ENCODE measurements around the gene SMARCD1. TPM values are rescaled to one million over a fixed set of nuclear protein-coding genes. Genes with fewer than 3 reads are reported as not detected.

Gene SMARCD1
- total RNA-seq, 1 donor from 2014 or later = 61.4 TPM

- Mint-ChIP-seq H3K4me3 (ENCODE audit: unreplicated experiment) (peak overlapping the region; percentile 11), H3K9me3 (ENCODE audit: unreplicated experiment) (no peaks in the 10 kb centered on the region), H3K27me3 (ENCODE audit: unreplicated experiment) (peaks cover 12% of the 10 kb centered on the region), H3K27ac (ENCODE audit: unreplicated experiment) (no peak overlapping the region), H3K36me3 (ENCODE audit: unreplicated experiment) (no peaks in the 10 kb centered on the region), H3K4me1 (ENCODE audit: unreplicated experiment) (peaks cover 20% of the 10 kb centered on the region)
- DNase-seq (ENCODE audit: extremely low spot score, unreplicated experiment) = no peak
- no peak for TF ChIP-seq CTCF (IDR thresholded peaks at IDR 0.05)
Measured at GRCh38 chr12:50059440-50060119, 25.6 kb upstream of the SMARCD1 start.

DNA sequence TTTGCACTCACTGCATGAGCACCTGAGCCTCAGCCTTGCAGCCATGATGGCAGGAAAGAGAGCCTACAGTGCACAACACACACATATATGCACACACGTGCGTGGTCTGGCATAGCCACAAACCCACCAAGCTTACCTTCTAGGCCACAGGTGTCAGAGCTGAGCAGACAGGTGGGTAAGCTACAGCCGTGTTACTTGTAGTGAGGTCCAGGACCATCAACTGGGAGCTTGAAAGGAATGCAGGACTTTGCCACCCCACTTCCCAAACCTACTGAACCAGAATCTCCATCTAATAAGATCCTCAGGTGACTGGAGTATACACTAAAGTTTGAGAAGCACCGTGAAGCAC, 25.0 kb upstream of the SMARCD1 start:
- no peaks in the 10 kb centered on the region for H3K36me3 Mint-ChIP-seq (ENCODE audit: unreplicated experiment)
- H3K27me3 Mint-ChIP-seq (ENCODE audit: unreplicated experiment) = peaks cover 12% of the 10 kb centered on the region

GRCh38 chr12:50061171-50061570, 24.0 kb upstream of the SMARCD1 start:
- no peak overlapping the region for H3K27ac Mint-ChIP-seq (ENCODE audit: unreplicated experiment)
- no peak for DNase-seq (ENCODE audit: extremely low spot score, unreplicated experiment)
- H3K36me3 Mint-ChIP-seq (ENCODE audit: unreplicated experiment) = no peaks in the 10 kb centered on the region
- H3K27me3 Mint-ChIP-seq (ENCODE audit: unreplicated experiment) = peaks cover 6% of the 10 kb centered on the region
- no peak overlapping the region for H3K4me3 Mint-ChIP-seq (ENCODE audit: unreplicated experiment)
- H3K9me3 Mint-ChIP-seq (ENCODE audit: unreplicated experiment) = no peaks in the 10 kb centered on the region
- no peak for TF ChIP-seq CTCF (IDR thresholded peaks at IDR 0.05)
- peaks cover 15% of the 10 kb centered on the region for H3K4me1 Mint-ChIP-seq (ENCODE audit: unreplicated experiment)

More for the DNA sequence above, 25.0 kb upstream of the SMARCD1 start:
- no peak overlapping the region for H3K27ac Mint-ChIP-seq (ENCODE audit: unreplicated experiment)
- DNase-seq (ENCODE audit: extremely low spot score, unreplicated experiment) = no peak
- H3K4me1 Mint-ChIP-seq (ENCODE audit: unreplicated experiment) = peaks cover 22% of the 10 kb centered on the region
- H3K4me3 Mint-ChIP-seq (ENCODE audit: unreplicated experiment) = no peak overlapping the region
- H3K9me3 Mint-ChIP-seq (ENCODE audit: unreplicated experiment) = no peaks in the 10 kb centered on the region
- TF ChIP-seq CTCF (IDR thresholded peaks at IDR 0.05) = no peak

- H3K36me3 Mint-ChIP-seq (ENCODE audit: unreplicated experiment) = no peaks in the 10 kb centered on the region
- H3K27ac Mint-ChIP-seq (ENCODE audit: unreplicated experiment) = no peak overlapping the region
- no peak overlapping the region for H3K4me3 Mint-ChIP-seq (ENCODE audit: unreplicated experiment)
- no peaks in the 10 kb centered on the region for H3K27me3 Mint-ChIP-seq (ENCODE audit: unreplicated experiment)
- no peaks in the 10 kb centered on the region for H3K9me3 Mint-ChIP-seq (ENCODE audit: unreplicated experiment)
- peaks cover 8% of the 10 kb centered on the region for H3K4me1 Mint-ChIP-seq (ENCODE audit: unreplicated experiment)
- TF ChIP-seq CTCF (IDR thresholded peaks at IDR 0.05) = no peak
- no peak for DNase-seq (ENCODE audit: extremely low spot score, unreplicated experiment)
Measured at GRCh38 chr12:50061946-50062686, 23.0 kb upstream of the SMARCD1 start.

GRCh38 chr12:50062728-50063460, 22.2 kb upstream of the SMARCD1 start:
- Mint-ChIP-seq H3K4me3 (ENCODE audit: unreplicated experiment) (no peak overlapping the region), H3K36me3 (ENCODE audit: unreplicated experiment) (no peaks in the 10 kb centered on the region), H3K4me1 (ENCODE audit: unreplicated experiment) (peaks cover 7% of the 10 kb centered on the region), H3K27me3 (ENCODE audit: unreplicated experiment) (no peaks in the 10 kb centered on the region), H3K27ac (ENCODE audit: unreplicated experiment) (no peak overlapping the region), H3K9me3 (ENCODE audit: unreplicated experiment) (no peaks in the 10 kb centered on the region)
- no peak for TF ChIP-seq CTCF (IDR thresholded peaks at IDR 0.05)
- no peak for DNase-seq (ENCODE audit: extremely low spot score, unreplicated experiment)
